GM19372 (cell line): Measurements from ENCODE around the gene PDCD2.
A peak's percentile ranks its signal among the peaks of the same experiment; 100 is the strongest.
"Not testable (repeated sequence)": the region's sequence is repeated elsewhere in the genome, so short reads cannot be mapped to it uniquely, and the experiment has no call there.

Experiments used
- ATAC-seq: cut with Tn5 transposase; IDR thresholded peaks from one replicate; pipeline ENCODE4 v1.9.1; 2021; ENCODE audit warnings: mild to moderate bottlenecking, low read depth, moderate library complexity; ENCODE audit not compliant: unreplicated experiment

Gene PDCD2

GRCh38 chr6:170584181-170584953, at the start of gene PDCD2:
PDCD2 (minus strand) TSS chr6:170584637; CDS start chr6:170584581, 56 bp downstream.
- peak; percentile 98 for ATAC-seq

- ATAC-seq: not testable (repeated sequence)
These were observed 31.6 kb upstream of the PDCD2 start for GRCh38 chr6:170616020-170616554.

- ATAC-seq: peak; percentile 90
These were observed 27.9 kb upstream of the PDCD2 start for GRCh38 chr6:170612256-170612804.

- not testable (repeated sequence) for ATAC-seq
These were observed 24.8 kb upstream of the PDCD2 start for GRCh38 chr6:170609225-170609624.

GRCh38 chr6:170605574-170606259, 21.3 kb upstream of the PDCD2 start:
- ATAC-seq: no peak

- no peak for ATAC-seq
These were observed 12.8 kb upstream of the PDCD2 start for GRCh38 chr6:170597278-170597677.

GRCh38 chr6:170596426-170596825, 12.0 kb upstream of the PDCD2 start:
- no peak for ATAC-seq

- ATAC-seq: no peak
These were observed 6.3 kb upstream of the PDCD2 start for GRCh38 chr6:170590725-170591124.

- ATAC-seq: peak; percentile 31
These were observed 589 bp upstream of the PDCD2 start for GRCh38 chr6:170584954-170585498.

GRCh38 chr6:170583756-170584180, 669 bp downstream of the PDCD2 start:
- no peak for ATAC-seq

GRCh38 chr6:170578909-170579308, 5.5 kb downstream of the PDCD2 start:
- ATAC-seq: no peak

- ATAC-seq: no peak
These were observed 9.2 kb downstream of the PDCD2 start for GRCh38 chr6:170575250-170575649.

- ATAC-seq: no peak
These were observed 11.6 kb downstream of the PDCD2 start for GRCh38 chr6:170572704-170573466.

GRCh38 chr6:170564936-170565530, 19.4 kb downstream of the PDCD2 start:
- ATAC-seq: no peak

GRCh38 chr6:170561555-170561954, 22.9 kb downstream of the PDCD2 start:
- ATAC-seq: no peak

- no peak for ATAC-seq
These were observed 29.1 kb downstream of the PDCD2 start for GRCh38 chr6:170555305-170555704.

- no peak for ATAC-seq
These were observed 29.7 kb downstream of the PDCD2 start for GRCh38 chr6:170554796-170555137.

- peak; percentile 95 for ATAC-seq
These were observed 30.2 kb downstream of the PDCD2 start, which contains the start of gene TBP for GRCh38 chr6:170554013-170554795. TBP (plus strand) TSS chr6:170554369; CDS start chr6:170557030, 2,661 bp downstream.

GRCh38 chr6:170553534-170554012, 30.9 kb downstream of the PDCD2 start:
- ATAC-seq: peak; percentile 29
